Thymus (tissue), 11 donors: ENCODE data around the gene SERINC5. TPM values are rescaled to one million over a fixed set of nuclear protein-coding genes. Genes with fewer than 3 reads are reported as not detected.

ENCODE experiments used
- DNase-seq, 9 donors: peaks; one replicate each; pipeline ENCODE4 v3.0.0-alpha.2; 2013; ENCODE audit warnings: low spot score in 9 of 9, low read depth in 6 of 9, missing footprints in 1 of 9
- H3K27ac ChIP-seq, 2 donors: one replicate each; pipeline ENCODE4 v1.5.1; 2013; ENCODE audit warnings: control low read depth in 1 of 2, low read depth in 1 of 2, low read length in 1 of 2, mild to moderate bottlenecking in 1 of 2, moderate library complexity in 1 of 2
- H3K27me3 ChIP-seq, 2 donors: one replicate each; pipeline ENCODE4 v1.5.1; 2013; ENCODE audit warnings: low read length in 1 of 2; ENCODE audit not compliant: control insufficient read depth in 2 of 2, insufficient read depth in 1 of 2
- H3K36me3 ChIP-seq, 2 donors: one replicate each; pipeline ENCODE4 v1.5.1; 2013; ENCODE audit warnings: low read length in 1 of 2, mild to moderate bottlenecking in 1 of 2, moderate library complexity in 1 of 2; ENCODE audit not compliant: control insufficient read depth in 2 of 2, insufficient read depth in 2 of 2
- H3K4me1 ChIP-seq, 2 donors: one replicate each; pipeline ENCODE4 v1.5.1; 2013; ENCODE audit warnings: low read length in 2 of 2; ENCODE audit not compliant: control insufficient read depth in 2 of 2, insufficient read depth in 2 of 2
- H3K4me3 ChIP-seq, 2 donors: one replicate each; pipeline ENCODE4 v1.5.1; 2013; ENCODE audit warnings: low read length in 2 of 2, control low read depth in 1 of 2, mild to moderate bottlenecking in 1 of 2
- H3K9me3 ChIP-seq, 2 donors: one replicate each; pipeline ENCODE4 v1.5.1; 2013; ENCODE audit warnings: low read length in 1 of 2, mild to moderate bottlenecking in 1 of 2; ENCODE audit not compliant: control insufficient read depth in 2 of 2, insufficient read depth in 1 of 2
- WGBS: extraction: QIAGEN DNeasy Blood & Tissue Kit; methylation state at CpG from one replicate; pipeline ENCODE4 v1.1.7; 2013; 5-methylcytosine and 5-hydroxymethylcytosine counted together
- polyA plus RNA-seq: library from polyadenylated mRNA; stranded (reverse); fragments of 200-250 nt; gene quantifications from one replicate; pipeline ENCODE4 v1.2.3, GENCODE V29; 2013
- total RNA-seq: library from RNA; stranded (reverse); fragments of 120-200 nt; gene quantifications from one replicate; pipeline ENCODE4 v1.2.4, GENCODE V29; 2013
- donor health status: healthy.

Gene SERINC5
- total and polyA plus RNA-seq, 2 donors = 7.1 to 14.7 TPM

DNA sequence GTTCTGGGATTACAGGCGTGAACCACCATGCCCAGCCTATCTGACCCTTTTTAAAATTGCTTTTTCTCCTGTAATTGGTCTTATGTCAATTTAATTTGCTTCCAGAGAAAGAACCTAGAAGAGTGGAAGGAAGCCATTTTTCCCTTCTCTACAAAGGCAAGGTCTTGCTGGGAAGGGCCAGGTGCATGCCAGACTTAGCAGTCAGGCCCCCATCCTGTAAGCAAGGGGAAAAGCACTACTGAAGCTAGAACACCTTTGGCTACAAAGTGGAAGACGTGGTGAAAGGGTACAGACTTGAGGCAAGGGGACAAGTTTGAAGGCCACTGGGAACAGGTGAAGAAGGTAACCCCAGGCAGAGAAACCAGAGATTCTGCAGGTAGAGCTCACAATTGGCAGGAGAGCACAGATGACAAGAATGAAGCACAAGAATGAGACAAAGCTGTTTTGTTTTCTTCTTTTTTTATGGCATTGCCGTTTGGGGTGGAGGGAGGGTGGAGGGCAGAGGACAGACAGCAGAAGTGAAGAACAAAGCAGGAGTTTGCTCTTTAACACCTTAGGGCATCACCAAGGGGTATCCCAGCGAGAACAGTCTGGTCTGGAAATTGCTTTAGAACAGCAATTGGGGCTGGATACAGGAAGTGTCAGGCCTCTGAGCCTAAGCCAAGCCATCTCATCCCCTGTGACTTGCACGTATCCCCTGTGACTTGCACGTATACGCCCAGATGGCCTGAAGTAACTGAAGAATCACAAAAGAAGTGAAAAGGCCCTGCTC, 72.9 kb downstream of the SERINC5 start:
- WGBS = 31% methylated on average over 7 of the region's 7 CpGs
- Histone ChIP-seq H3K4me3 (no peak overlapping the region), H3K9me3 (no peaks in the 10 kb centered on the region), H3K27me3 (no peaks in the 10 kb centered on the region), H3K27ac (peak overlapping the region; percentile 92 to 99), H3K36me3 (no peaks in the 10 kb centered on the region), H3K4me1 (peaks cover 51 to 80% of the 10 kb centered on the region in 2 donors)
- DNase-seq = peak in 2 of 9 donors; percentile 48 to 75

DNA sequence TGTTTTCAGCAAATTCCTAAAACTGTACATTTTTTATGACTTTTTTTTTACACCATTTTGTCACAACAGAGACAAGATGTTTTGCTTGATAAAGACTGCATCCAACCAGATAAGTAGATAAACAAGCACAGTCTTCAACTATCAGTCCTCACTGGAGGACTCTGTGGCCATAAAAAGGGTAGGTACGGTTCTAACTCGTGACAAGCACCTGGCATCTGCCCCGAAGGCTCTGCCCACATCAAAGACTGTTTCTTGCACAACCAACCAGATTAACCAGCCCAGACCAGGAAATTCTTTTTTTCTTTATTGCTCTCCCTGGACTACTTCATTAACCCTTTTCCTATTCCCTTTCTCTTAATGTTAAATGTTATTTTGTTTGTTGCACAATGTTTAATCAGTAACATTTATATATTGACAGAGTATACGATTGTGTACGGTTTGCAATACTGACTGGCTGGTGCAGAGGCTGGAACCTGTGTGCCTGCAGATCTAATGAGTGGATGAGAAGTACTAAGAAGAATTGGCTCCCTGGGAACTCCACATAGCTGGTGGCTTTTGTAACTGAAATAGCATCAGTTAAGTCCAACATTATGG, 74.1 kb downstream of the SERINC5 start:
- WGBS = 3% methylated on average over 5 of the region's 5 CpGs
- peak overlapping the region in 1 of 2 donors; percentile 25 for H3K4me3 ChIP-seq
- H3K27me3 ChIP-seq = no peaks in the 10 kb centered on the region
- peaks cover 3 to 6% of the 10 kb centered on the region in 2 donors for H3K36me3 ChIP-seq
- peaks cover 59 to 80% of the 10 kb centered on the region in 2 donors for H3K4me1 ChIP-seq
- DNase-seq = peak in 4 of 9 donors; percentile 73 to 91 (median 76)
- no peaks in the 10 kb centered on the region for H3K9me3 ChIP-seq
- H3K27ac ChIP-seq = peak overlapping the region; percentile 75 to 99

DNA sequence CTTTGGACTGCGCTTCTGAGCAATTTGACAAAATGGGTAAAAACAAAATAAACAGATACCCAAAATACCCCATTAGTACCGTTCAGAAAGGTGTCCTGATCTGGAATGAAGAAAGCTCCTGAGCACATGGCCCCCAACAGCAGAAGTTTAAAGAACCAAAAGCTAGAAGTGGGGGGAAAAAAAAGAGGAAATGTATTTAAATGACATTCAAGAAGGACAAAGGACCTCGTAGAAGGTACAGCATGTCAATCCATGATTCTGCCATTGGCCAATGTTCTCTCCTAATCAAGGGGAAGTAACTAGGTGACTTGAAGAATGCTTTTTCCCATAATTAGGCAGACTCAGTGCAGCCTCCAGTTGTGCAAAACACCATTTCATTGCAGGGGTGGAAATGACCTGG, 78.6 kb downstream of the SERINC5 start:
- H3K27ac ChIP-seq = peak overlapping the region in 1 of 2 donors; percentile 77
- peaks cover 27 to 37% of the 10 kb centered on the region in 2 donors for H3K4me1 ChIP-seq
- no peaks in the 10 kb centered on the region for H3K27me3 ChIP-seq
- 65% methylated on average over 3 of the region's 3 CpGs for WGBS
- no peak for DNase-seq
- H3K36me3 ChIP-seq = peaks cover 21 to 29% of the 10 kb centered on the region in 2 donors
- no peak overlapping the region for H3K4me3 ChIP-seq
- no peaks in the 10 kb centered on the region for H3K9me3 ChIP-seq

DNA sequence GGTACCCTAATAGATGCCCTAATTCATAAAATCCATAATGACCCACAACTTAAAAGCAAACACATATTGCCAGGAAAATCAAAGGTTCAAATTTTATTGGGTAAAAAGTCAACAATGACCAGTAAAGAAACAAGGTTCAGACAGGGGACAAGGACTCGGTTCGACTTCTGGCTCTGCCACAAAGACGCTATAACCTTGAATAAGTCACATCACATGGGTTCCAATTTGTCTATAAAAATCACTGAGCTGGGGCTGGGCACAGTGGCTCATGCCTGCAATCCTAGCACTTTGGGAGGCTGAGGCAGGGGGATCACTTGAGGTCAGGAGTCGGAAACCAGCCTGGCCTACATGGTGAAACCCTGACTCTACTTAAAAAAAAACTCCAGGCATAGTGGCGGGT, 80.5 kb downstream of the SERINC5 start:
- 89% methylated on average over 5 of the region's 5 CpGs for WGBS
- peaks cover 13 to 23% of the 10 kb centered on the region in 2 donors for H3K4me1 ChIP-seq
- H3K27ac ChIP-seq = no peak overlapping the region
- no peaks in the 10 kb centered on the region for H3K27me3 ChIP-seq
- H3K9me3 ChIP-seq = no peaks in the 10 kb centered on the region
- H3K36me3 ChIP-seq = peaks cover 25 to 41% of the 10 kb centered on the region in 2 donors
- no peak overlapping the region for H3K4me3 ChIP-seq
- DNase-seq = no peak

DNA sequence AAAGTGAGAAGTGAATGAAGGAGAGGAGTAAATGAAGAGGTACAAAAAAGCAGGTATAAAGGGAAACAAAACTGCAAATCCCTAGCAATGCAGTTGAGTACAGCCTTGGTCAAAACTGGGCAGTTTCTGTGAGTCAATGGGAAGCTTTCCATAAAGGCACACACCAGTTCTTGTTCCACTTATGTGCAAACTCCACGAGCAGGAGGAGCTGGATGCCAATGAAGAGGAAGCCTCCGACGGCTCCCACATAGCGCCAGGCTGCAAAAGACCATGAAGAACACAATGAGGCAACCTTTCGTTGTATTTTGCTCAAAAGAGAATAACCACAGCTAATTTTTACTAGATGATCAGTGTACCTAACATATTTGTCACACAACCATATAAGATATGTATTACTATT, 81.1 kb downstream of the SERINC5 start:
- no peaks in the 10 kb centered on the region for H3K27me3 ChIP-seq
- H3K4me1 ChIP-seq = peaks cover 12 to 23% of the 10 kb centered on the region in 2 donors
- H3K27ac ChIP-seq = no peak overlapping the region
- DNase-seq = no peak
- H3K4me3 ChIP-seq = no peak overlapping the region
- 96% methylated on average over 5 of the region's 5 CpGs for WGBS
- H3K36me3 ChIP-seq = peaks cover 27 to 47% of the 10 kb centered on the region in 2 donors
- no peaks in the 10 kb centered on the region for H3K9me3 ChIP-seq

DNA sequence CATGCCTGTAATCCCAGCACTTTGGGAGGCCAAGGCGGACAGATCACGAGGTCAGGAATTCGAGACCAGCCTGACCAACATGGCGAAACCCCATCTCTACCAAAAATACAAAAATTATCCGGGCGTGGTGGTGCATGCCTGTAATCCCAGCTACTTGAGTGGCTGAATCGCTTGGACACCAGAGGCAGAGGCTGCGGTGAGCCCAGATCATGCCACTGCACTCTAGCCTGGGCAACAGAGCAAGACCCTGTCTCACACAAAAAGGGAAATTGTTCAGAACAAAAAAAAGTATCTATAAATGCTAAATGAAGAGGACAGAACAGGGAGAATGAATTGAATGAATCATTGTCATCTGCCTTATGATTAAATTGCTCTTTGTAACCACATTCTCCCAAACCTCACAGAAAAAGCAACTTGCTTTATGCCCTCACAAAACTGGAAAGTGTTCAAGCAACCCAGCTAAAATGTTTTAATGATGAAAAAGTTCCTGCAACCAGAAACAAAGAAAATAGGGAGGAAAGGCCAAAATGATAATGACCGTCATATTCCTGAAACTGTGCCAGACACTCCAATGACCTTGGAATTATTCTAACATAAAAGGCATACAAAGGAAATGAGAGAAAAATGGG, 83.7 kb downstream of the SERINC5 start:
- Histone ChIP-seq H3K27me3 (no peaks in the 10 kb centered on the region), H3K9me3 (no peaks in the 10 kb centered on the region), H3K4me1 (peaks cover 4 to 11% of the 10 kb centered on the region in 2 donors), H3K27ac (no peak overlapping the region), H3K36me3 (peaks cover 40 to 66% of the 10 kb centered on the region in 2 donors), H3K4me3 (no peak overlapping the region)
- WGBS = 97% methylated on average over 9 of the region's 9 CpGs
- DNase-seq = no peak

DNA sequence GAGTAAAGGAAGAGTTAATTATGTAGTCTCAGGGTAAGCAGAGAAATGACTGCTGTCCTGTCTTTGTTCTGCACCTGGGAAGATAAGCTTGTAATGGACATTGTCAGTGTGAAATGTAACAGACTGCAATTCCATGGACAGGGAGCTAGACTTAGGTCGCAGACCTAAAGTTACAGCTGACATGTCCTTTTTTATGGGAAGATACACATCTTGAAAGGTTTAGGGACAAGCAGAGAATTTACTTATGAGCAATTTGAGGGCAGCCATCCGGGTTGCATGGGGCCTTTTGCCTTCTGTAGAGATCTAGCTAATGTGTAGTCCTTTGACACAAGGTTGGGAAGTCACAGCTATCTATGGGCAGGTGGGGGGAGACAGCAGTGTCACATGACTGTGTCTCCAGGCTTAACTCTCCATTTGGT, 85.7 kb downstream of the SERINC5 start:
- DNase-seq = no peak
- 96% methylated on average over 2 of the region's 2 CpGs for WGBS
- H3K4me3 ChIP-seq = no peak overlapping the region
- no peaks in the 10 kb centered on the region for H3K9me3 ChIP-seq
- H3K4me1 ChIP-seq = peaks cover 0 to 6% of the 10 kb centered on the region in 2 donors
- H3K36me3 ChIP-seq = peaks cover 38 to 71% of the 10 kb centered on the region in 2 donors
- no peak overlapping the region for H3K27ac ChIP-seq
- H3K27me3 ChIP-seq = no peaks in the 10 kb centered on the region

DNA sequence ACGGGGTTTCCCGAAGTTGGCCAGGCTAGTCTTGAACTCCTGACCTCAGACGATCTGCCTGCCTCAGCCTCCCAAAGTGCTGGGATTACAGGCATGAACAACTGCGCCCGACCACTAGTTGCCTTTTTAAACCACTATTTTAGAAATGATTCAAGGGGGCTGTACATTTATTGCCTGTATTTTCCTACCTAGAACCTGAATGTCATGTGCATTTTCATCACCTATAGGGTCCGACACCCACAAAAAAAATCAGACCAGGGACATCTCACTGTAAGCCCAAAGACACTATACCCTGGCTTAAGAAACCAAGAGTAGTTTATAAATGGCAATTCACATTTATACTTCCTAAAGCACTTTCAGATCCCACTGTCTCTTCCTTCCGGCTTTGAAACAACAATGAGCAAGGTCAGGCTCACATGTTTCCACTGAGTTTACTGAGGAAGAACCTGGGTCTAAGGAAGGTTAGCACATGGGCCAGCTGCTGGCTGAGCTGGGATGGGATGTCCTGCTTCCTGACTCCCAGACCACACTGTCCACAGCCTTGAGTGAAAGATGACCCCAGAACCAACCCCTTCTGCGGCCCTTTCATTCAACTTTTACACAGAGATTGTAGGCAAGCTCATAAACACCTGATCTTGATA, 87.3 kb downstream of the SERINC5 start:
- 96% methylated on average over 8 of the region's 8 CpGs for WGBS
- H3K4me3 ChIP-seq = no peak overlapping the region
- H3K36me3 ChIP-seq = peaks cover 25 to 59% of the 10 kb centered on the region in 2 donors
- DNase-seq = no peak
- no peaks in the 10 kb centered on the region for H3K9me3 ChIP-seq
- peaks cover 0 to 6% of the 10 kb centered on the region in 2 donors for H3K4me1 ChIP-seq
- H3K27ac ChIP-seq = no peak overlapping the region
- no peaks in the 10 kb centered on the region for H3K27me3 ChIP-seq
